ENCODE measurements around the gene CCND1. TPM values are rescaled to one million over a fixed set of nuclear protein-coding genes. Genes with fewer than 3 reads are reported as not detected.

Gene CCND1
- total RNA-seq, 1 donor from 2014 or later: 85.0 TPM

- peaks cover 2% of the 10 kb centered on the region for H3K9me3 Mint-ChIP-seq
- no peaks in the 10 kb centered on the region for H4K20me1 ChIP-seq (ENCODE audit: low read depth)
- H3K27me3 Mint-ChIP-seq (ENCODE audit: insufficient read depth, low read depth): peaks cover 5% of the 10 kb centered on the region
- TF ChIP-seq, protein P1, sequence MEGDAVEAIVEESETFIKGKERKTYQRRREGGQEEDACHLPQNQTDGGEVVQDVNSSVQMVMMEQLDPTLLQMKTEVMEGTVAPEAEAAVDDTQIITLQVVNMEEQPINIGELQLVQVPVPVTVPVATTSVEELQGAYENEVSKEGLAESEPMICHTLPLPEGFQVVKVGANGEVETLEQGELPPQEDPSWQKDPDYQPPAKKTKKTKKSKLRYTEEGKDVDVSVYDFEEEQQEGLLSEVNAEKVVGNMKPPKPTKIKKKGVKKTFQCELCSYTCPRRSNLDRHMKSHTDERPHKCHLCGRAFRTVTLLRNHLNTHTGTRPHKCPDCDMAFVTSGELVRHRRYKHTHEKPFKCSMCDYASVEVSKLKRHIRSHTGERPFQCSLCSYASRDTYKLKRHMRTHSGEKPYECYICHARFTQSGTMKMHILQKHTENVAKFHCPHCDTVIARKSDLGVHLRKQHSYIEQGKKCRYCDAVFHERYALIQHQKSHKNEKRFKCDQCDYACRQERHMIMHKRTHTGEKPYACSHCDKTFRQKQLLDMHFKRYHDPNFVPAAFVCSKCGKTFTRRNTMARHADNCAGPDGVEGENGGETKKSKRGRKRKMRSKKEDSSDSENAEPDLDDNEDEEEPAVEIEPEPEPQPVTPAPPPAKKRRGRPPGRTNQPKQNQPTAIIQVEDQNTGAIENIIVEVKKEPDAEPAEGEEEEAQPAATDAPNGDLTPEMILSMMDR (IDR thresholded peaks at IDR 0.05): no peak
- no peak for TF ChIP-seq EZH2phosphoT487 (IDR thresholded peaks at IDR 0.05)
- no peak for TF ChIP-seq EZH2 (IDR thresholded peaks at IDR 0.05)
- H3K27me3 ChIP-seq: no peaks in the 10 kb centered on the region
- no peak overlapping the region for H2AFZ ChIP-seq (replicated peaks)
- no peak for DNase-seq (ENCODE audit: low spot score)
- no peak overlapping the region for H3K27ac Mint-ChIP-seq
- no peak overlapping the region for H3K9ac ChIP-seq
- peaks cover 4% of the 10 kb centered on the region for H3K4me1 ChIP-seq
- H3K79me2 ChIP-seq (ENCODE audit: low read depth): no peaks in the 10 kb centered on the region
- H3K36me3 Mint-ChIP-seq: no peaks in the 10 kb centered on the region
- H3K9me3 ChIP-seq (ENCODE audit: low read depth): no peaks in the 10 kb centered on the region
- H3K36me3 ChIP-seq: no peaks in the 10 kb centered on the region
- H3K4me3 Mint-ChIP-seq: no peak overlapping the region
- peaks cover under 1% of the 10 kb centered on the region for H3F3A ChIP-seq (ENCODE audit: low read depth)
- H3K4me3 ChIP-seq: no peak overlapping the region
- H3K4me2 ChIP-seq: no peak overlapping the region
- H3K27ac ChIP-seq: no peak overlapping the region
- H3K4me1 Mint-ChIP-seq: peaks cover 1% of the 10 kb centered on the region
Observed at GRCh38 chr11:69594481-69594880, 46.5 kb upstream of the CCND1 start.

DNA sequence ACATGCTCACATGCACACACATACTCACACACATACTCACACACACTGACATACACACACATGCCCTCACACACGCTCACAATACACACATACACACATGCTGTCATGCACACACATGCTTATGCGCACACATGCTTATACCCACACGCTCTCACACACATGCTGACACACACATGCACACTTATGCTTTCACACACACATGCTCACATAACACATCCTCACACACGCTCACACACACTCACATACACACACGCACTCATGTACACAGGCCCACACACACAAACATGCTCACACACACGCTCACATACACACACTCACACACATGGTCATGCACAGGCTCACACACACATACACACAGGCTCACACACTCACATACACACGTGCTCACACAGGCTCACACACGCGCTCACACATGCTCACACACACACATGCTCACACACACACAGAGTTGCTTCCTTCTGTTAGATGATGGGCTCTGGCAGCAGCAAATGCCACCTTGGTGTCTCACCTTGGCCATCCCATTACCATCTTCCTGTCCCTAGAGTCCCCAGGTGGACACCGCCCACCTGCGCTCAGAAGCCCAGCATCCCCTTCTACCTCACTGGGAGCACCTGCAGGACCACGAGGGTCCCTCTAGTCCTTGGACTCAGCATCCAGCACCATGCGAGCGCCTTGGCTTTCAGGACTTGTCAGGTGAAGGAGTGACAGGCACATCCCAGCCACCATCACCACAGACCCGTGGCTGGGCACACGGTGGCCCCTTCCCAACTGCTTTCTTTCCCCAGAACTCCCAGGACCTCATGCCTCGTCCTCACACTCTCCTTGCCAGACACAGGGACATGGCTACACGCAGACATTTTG lies 44.9 kb upstream of the CCND1 start:
- Histone ChIP-seq H3K36me3 (no peaks in the 10 kb centered on the region), H3F3A (ENCODE audit: low read depth) (peaks cover 4% of the 10 kb centered on the region), H3K27ac (no peak overlapping the region), H3K4me3 (no peak overlapping the region), H3K9me3 (ENCODE audit: low read depth) (no peaks in the 10 kb centered on the region), H2AFZ (replicated peaks) (no peak overlapping the region), H3K79me2 (ENCODE audit: low read depth) (no peaks in the 10 kb centered on the region), H3K27me3 (no peaks in the 10 kb centered on the region), H3K4me1 (peaks cover 7% of the 10 kb centered on the region), H3K4me2 (no peak overlapping the region), H3K9ac (no peak overlapping the region), H4K20me1 (ENCODE audit: low read depth) (no peaks in the 10 kb centered on the region)
- Mint-ChIP-seq H3K4me1 (peaks cover 9% of the 10 kb centered on the region), H3K27me3 (ENCODE audit: insufficient read depth, low read depth) (peaks cover 4% of the 10 kb centered on the region), H3K4me3 (no peak overlapping the region), H3K36me3 (no peaks in the 10 kb centered on the region), H3K9me3 (peaks cover 2% of the 10 kb centered on the region), H3K27ac (no peak overlapping the region)
- DNase-seq (ENCODE audit: low spot score): no peak
- TF ChIP-seq, protein P1 (IDR thresholded peaks at IDR 0.05): no peak
- TF ChIP-seq EZH2 (IDR thresholded peaks at IDR 0.05) (no peak), EZH2phosphoT487 (IDR thresholded peaks at IDR 0.05) (no peak)

DNA sequence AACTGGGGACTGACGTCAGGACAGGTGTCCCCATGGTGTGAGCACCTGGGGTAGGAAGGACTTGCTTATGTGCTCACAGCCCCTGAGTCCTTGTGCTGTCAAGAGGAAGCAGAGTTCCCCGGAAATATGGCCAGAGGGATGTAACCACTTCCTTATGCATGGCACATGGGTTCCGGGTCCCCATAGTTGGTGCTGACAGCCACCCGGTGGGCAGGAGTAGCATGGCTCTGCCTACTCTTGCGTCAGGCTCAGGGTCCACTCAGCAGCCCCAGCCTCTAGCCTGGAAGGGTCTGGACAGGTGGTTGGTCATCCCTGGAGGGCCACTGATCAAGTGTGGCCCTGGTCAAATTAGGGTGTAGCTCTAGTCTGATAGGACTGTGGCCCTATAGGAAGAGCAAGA lies 42.8 kb upstream of the CCND1 start:
- H3F3A ChIP-seq (ENCODE audit: low read depth): peaks cover 4% of the 10 kb centered on the region
- DNase-seq (ENCODE audit: low spot score): no peak
- no peaks in the 10 kb centered on the region for H3K9me3 ChIP-seq (ENCODE audit: low read depth)
- H3K4me3 Mint-ChIP-seq: no peak overlapping the region
- no peaks in the 10 kb centered on the region for H3K36me3 ChIP-seq
- H3K27ac Mint-ChIP-seq: no peak overlapping the region
- H3K4me1 ChIP-seq: peaks cover 13% of the 10 kb centered on the region
- H3K36me3 Mint-ChIP-seq: no peaks in the 10 kb centered on the region
- no peak overlapping the region for H3K9ac ChIP-seq
- peaks cover 28% of the 10 kb centered on the region for H3K4me1 Mint-ChIP-seq
- no peak for TF ChIP-seq EZH2 (IDR thresholded peaks at IDR 0.05)
- TF ChIP-seq EZH2phosphoT487 (IDR thresholded peaks at IDR 0.05): no peak
- TF ChIP-seq, protein P1 (IDR thresholded peaks at IDR 0.05): no peak
- H3K27ac ChIP-seq: no peak overlapping the region
- H3K27me3 Mint-ChIP-seq (ENCODE audit: insufficient read depth, low read depth): peaks cover 8% of the 10 kb centered on the region
- H3K9me3 Mint-ChIP-seq: no peaks in the 10 kb centered on the region
- no peaks in the 10 kb centered on the region for H3K27me3 ChIP-seq
- H4K20me1 ChIP-seq (ENCODE audit: low read depth): no peaks in the 10 kb centered on the region
- no peaks in the 10 kb centered on the region for H3K79me2 ChIP-seq (ENCODE audit: low read depth)
- no peak overlapping the region for H2AFZ ChIP-seq (replicated peaks)
- no peak overlapping the region for H3K4me2 ChIP-seq
- H3K4me3 ChIP-seq: no peak overlapping the region

Measured in neural progenitor cell (in vitro differentiated cells).